Type B pancreatic cell (in vitro differentiated cells): ENCODE data around the gene MRC2. TPM values are rescaled to one million over a fixed set of nuclear protein-coding genes. Genes with fewer than 3 reads are reported as not detected.
A peak's percentile ranks its signal among the peaks of the same experiment; 100 is the strongest.

Experiments
- DNase-seq: peaks from one replicate; pipeline ENCODE4 v3.0.0; 2021; ENCODE audit warnings: mixed read lengths; ENCODE audit not compliant: unreplicated experiment; ENCODE audit errors: extremely low spot score
- H3K27ac Mint-ChIP-seq: 2 replicates; pipeline ENCODE4 v1.8.0; 2021; ENCODE audit warnings: mild to moderate bottlenecking, mixed read lengths
- H3K27me3 Mint-ChIP-seq: 2 replicates; pipeline ENCODE4 v1.8.0; 2021; ENCODE audit warnings: mixed read lengths
- H3K36me3 Mint-ChIP-seq: 2 replicates; pipeline ENCODE4 v1.8.0; 2021; ENCODE audit warnings: mixed read lengths
- H3K4me1 Mint-ChIP-seq: one replicate; pipeline ENCODE4 v1.8.0; 2021; ENCODE audit warnings: mixed read lengths; ENCODE audit not compliant: unreplicated experiment
- H3K4me3 Mint-ChIP-seq: 2 replicates; pipeline ENCODE4 v1.8.0; 2021; ENCODE audit warnings: mild to moderate bottlenecking, mixed read lengths
- H3K9me3 Mint-ChIP-seq: 2 replicates; pipeline ENCODE4 v1.8.0; 2021; ENCODE audit warnings: mixed read lengths
- CTCF ChIP-seq: fragments of 200-600 bp; sonication (generic); conservative IDR thresholded peaks from 2 replicates; pipeline ENCODE4 v1.5.0; 2021; ENCODE audit warnings: antibody characterized with exemption, mild to moderate bottlenecking
- total RNA-seq: library from RNA; stranded (reverse); gene quantifications from 2 replicates; pipeline ENCODE4 v1.2.1, GENCODE V29; 2021; ENCODE audit warnings: low replicate concordance

Gene MRC2
- total RNA-seq, 1 donor from 2014 or later, result 52.7 TPM

- Mint-ChIP-seq H3K4me3 (no peak overlapping the region), H3K9me3 (no peaks in the 10 kb centered on the region), H3K27ac (no peak overlapping the region), H3K36me3 (no peaks in the 10 kb centered on the region), H3K4me1 (peaks cover 18% of the 10 kb centered on the region), H3K27me3 (peaks cover 21% of the 10 kb centered on the region)
- no peak for TF ChIP-seq CTCF
- DNase-seq, result no peak
Observed at GRCh38 chr17:62701706-62702085, 74.2 kb downstream of the MRC2 start.

DNA sequence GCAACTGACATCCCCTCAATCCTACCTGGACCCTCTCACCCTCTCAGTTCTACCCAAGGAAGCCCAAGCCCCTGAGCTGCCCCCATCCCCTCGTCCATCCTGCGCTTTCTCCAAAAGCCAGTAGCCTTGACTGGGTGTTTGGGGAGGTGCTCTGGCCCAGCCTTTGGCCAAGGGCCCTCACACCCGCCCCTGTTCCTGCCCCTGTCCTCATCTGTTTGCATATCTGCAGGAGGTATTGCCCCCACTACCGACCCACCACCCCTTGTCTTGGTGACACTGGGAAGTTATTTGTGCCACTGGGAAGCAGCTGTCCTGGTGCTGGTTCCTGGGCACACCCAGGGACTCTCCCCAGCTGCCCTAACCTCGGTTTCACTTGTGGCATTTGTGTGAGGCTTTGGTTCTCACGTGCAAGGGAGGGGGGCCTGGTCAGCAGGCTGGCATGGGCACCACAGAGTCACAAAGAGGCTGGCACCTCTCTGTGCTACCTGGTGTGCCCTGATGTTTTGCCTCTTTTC lies 75.3 kb downstream of the MRC2 start:
- Mint-ChIP-seq H3K27me3 (peaks cover 29% of the 10 kb centered on the region), H3K4me1 (peaks cover 18% of the 10 kb centered on the region), H3K9me3 (peaks cover 7% of the 10 kb centered on the region), H3K4me3 (peak overlapping the region; percentile 65), H3K36me3 (no peaks in the 10 kb centered on the region), H3K27ac (no peak overlapping the region)
- no peak for TF ChIP-seq CTCF
- DNase-seq, result no peak

DNA sequence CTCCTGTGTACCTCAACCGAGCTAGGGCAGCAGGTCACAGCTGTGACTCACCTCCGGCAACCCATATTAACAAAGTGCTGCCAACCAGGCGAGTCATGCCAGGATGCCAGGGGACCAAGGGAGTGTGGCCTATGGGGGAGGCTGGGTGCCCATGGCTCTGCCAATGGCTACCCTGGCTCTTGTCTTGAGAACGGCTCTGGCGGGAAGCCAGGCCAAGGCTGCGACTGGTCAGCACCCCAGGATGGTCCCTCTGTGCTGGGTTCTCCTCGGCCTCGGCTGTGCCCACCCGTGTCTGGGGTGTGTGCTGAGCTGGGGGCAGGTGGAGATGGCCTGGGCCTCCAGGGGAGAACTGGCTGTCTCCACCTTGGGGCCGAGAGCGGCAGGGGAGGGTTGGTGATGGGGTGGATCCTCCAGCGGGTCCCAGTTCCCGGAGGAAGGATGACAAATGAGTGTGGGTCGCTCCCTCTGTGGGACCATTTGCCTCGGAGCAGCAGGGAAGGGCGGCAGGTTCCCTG lies 75.8 kb downstream of the MRC2 start:
- Mint-ChIP-seq H3K27ac (no peak overlapping the region), H3K4me3 (peak overlapping the region; percentile 65), H3K4me1 (peaks cover 18% of the 10 kb centered on the region), H3K9me3 (peaks cover 7% of the 10 kb centered on the region), H3K36me3 (no peaks in the 10 kb centered on the region), H3K27me3 (peaks cover 29% of the 10 kb centered on the region)
- no peak for TF ChIP-seq CTCF
- DNase-seq, result no peak

GRCh38 chr17:62703776-62704380 lies 76.4 kb downstream of the MRC2 start:
- Mint-ChIP-seq H3K9me3 (peaks cover 7% of the 10 kb centered on the region), H3K36me3 (no peaks in the 10 kb centered on the region), H3K27ac (no peak overlapping the region), H3K27me3 (peaks cover 29% of the 10 kb centered on the region), H3K4me3 (peak overlapping the region; percentile 65), H3K4me1 (peaks cover 18% of the 10 kb centered on the region)
- peak; percentile 94 for TF ChIP-seq CTCF
- peak; percentile 88 for DNase-seq

- Mint-ChIP-seq H3K27ac (peak overlapping the region; percentile 82), H3K9me3 (peaks cover 7% of the 10 kb centered on the region), H3K27me3 (peaks cover 29% of the 10 kb centered on the region), H3K36me3 (no peaks in the 10 kb centered on the region), H3K4me1 (peaks cover 18% of the 10 kb centered on the region), H3K4me3 (peak overlapping the region; percentile 89)
- TF ChIP-seq CTCF, result no peak
- no peak for DNase-seq
Observed at GRCh38 chr17:62704381-62704971, 77.0 kb downstream of the MRC2 start.
